ENCODE data around the gene NDUFA8. TPM values are rescaled to one million over a fixed set of nuclear protein-coding genes. Genes with fewer than 3 reads are reported as not detected.

Gene NDUFA8
- total and polyA plus RNA-seq, 9 donors: 43.7 to 71.1 (median 64.7) TPM

DNA sequence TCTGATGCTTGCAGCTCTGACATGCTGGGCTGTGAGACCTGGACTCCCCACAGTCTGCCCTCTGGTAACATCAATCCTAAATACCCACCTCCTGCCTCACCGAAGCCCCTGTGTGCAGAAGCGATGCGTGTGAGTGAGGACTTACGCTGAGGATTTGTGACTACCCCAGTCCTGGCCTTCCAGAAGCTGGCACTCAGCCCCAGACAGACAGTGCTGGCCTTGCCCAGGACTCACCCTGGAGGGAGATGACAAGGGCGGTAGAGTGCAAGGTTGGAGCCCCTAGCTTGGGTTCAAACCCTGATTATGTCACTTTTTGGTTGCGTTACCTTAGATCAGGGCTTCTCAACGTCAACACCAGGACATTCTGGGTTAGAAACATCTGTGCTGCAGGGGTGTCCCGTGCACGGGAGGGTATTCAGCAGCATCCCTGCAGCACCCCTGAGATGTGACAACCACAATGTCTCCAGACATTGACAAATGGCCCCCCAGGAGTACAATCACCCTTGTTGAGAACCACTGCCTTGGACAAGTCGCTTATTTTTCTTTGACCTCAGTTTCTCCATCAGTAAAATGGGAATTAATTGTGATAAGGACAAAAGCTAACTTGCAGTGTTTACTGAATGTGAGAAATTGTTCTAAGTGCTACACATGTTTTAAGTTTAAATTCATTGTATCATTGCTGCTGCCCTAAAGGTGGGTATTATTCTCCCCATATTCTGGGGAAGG is 43.0 kb downstream of the NDUFA8 start:
- DNase-seq: no peak
- 67% methylated on average over 8 of the region's 10 CpGs for WGBS (ENCODE audit: insufficient coverage)
- Histone ChIP-seq H3K27me3 (ENCODE audit: control insufficient read depth, insufficient read depth, low read length) (no peaks in the 10 kb centered on the region), H3K9me3 (replicated peaks; ENCODE audit: control insufficient read depth, low read depth, low read length) (no peaks in the 10 kb centered on the region), H3K4me1 (ENCODE audit: control insufficient read depth, insufficient read depth, low read length) (peaks cover 38% of the 10 kb centered on the region), H3K27ac (ENCODE audit: low read length) (no peak overlapping the region), H3K4me3 (ENCODE audit: low read length) (no peak overlapping the region), H3K36me3 (ENCODE audit: control insufficient read depth, insufficient read depth, low read length) (no peaks in the 10 kb centered on the region)

DNA sequence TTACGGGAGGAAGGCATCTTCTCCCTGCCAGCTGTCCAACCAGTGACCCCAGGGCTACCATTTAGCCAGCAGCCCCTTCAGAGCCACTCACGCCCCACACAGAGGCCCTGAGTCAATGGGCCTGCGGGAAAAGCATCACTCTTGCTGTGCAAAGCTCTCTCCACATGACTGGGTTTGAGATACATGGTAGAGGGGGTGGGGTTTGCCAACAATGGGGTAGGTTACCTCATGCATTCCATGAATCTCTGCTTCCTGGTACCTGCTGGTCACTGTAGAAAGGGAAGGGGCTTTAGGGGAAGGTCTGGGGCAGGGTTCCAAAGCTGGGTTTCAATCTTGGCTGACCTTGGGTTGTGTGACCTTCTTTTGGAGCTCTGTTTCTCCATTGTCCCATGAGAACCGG is 43.5 kb downstream of the NDUFA8 start:
- Histone ChIP-seq H3K4me3 (ENCODE audit: low read length) (no peak overlapping the region), H3K27ac (ENCODE audit: low read length) (no peak overlapping the region), H3K27me3 (ENCODE audit: control insufficient read depth, insufficient read depth, low read length) (no peaks in the 10 kb centered on the region), H3K9me3 (replicated peaks; ENCODE audit: control insufficient read depth, low read depth, low read length) (no peaks in the 10 kb centered on the region), H3K4me1 (ENCODE audit: control insufficient read depth, insufficient read depth, low read length) (peaks cover 36% of the 10 kb centered on the region), H3K36me3 (ENCODE audit: control insufficient read depth, insufficient read depth, low read length) (no peaks in the 10 kb centered on the region)
- DNase-seq: no peak
- WGBS (ENCODE audit: insufficient coverage): 63% methylated on average over 3 of the region's 4 CpGs

DNA sequence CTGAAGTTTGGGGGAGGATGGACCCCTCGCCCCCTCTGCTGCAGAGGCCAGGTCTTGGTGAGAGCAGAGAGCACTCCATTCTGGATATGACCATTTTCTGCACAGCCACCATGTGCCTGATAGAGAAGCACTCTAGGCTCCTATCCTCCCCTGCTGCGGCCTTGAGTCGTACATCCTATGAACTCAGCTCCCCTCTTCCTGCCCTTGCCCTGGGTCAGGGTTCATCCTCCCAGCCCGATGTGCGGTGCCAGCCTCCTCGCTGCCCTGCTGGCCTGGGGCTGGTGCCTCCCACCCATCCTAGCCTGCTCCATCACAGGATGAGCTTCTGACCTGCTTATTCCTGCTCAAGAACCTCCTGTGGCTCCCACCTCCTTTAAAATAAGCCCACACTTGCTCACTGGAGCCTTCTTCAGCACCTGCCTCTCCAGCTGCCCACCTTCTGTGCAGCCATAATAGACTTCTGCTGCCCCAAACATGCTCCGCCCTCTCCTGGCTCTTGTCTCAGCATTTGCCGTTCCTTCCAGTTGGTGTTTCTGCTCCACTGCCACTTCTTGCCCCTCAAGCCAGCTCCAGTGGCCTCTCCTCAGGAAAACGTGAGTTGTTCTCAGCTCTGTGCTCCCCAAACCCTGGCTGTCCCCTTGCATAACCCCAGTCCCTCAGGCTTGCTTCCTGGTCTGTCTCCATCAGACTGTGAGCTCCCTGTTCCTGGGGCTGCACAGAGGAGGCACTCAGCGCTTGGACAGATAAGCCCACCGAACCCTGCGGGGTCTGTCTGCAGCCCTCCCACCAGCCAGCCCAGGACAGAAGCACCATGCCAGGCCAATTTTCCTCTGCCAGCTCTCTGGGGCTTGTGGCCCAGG is 44.2 kb downstream of the NDUFA8 start:
- 55% methylated on average over 11 of the region's 12 CpGs for WGBS (ENCODE audit: insufficient coverage)
- Histone ChIP-seq H3K27me3 (ENCODE audit: control insufficient read depth, insufficient read depth, low read length) (no peaks in the 10 kb centered on the region), H3K36me3 (ENCODE audit: control insufficient read depth, insufficient read depth, low read length) (no peaks in the 10 kb centered on the region), H3K9me3 (replicated peaks; ENCODE audit: control insufficient read depth, low read depth, low read length) (no peaks in the 10 kb centered on the region), H3K4me3 (ENCODE audit: low read length) (no peak overlapping the region), H3K4me1 (ENCODE audit: control insufficient read depth, insufficient read depth, low read length) (peaks cover 30% of the 10 kb centered on the region), H3K27ac (ENCODE audit: low read length) (no peak overlapping the region)
- DNase-seq: no peak

DNA sequence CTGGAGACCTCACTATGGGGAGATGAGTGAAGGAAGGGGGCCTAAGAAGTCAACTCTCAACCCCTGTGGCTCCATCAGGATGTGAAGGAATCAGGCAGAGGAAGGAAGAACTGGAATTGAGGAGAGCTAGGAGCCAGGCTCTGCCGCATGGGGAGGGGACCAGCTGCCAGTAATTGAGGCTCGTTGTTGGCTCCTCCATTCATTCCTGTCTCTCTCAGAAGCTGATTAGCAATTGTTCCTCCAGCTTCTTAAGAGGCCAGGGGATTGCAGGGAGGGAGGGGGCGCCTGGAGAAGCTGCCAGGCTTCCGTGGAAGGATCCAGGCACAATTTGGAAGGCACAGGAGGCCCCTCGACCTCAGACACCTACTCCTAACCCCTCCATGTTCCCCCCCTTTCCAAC is 46.0 kb downstream of the NDUFA8 start:
- Histone ChIP-seq H3K27me3 (ENCODE audit: control insufficient read depth, insufficient read depth, low read length) (no peaks in the 10 kb centered on the region), H3K9me3 (replicated peaks; ENCODE audit: control insufficient read depth, low read depth, low read length) (no peaks in the 10 kb centered on the region), H3K4me1 (ENCODE audit: control insufficient read depth, insufficient read depth, low read length) (peaks cover 22% of the 10 kb centered on the region), H3K4me3 (ENCODE audit: low read length) (no peak overlapping the region), H3K27ac (ENCODE audit: low read length) (no peak overlapping the region), H3K36me3 (ENCODE audit: control insufficient read depth, insufficient read depth, low read length) (no peaks in the 10 kb centered on the region)
- no CpG with 5 or more reads among the region's 5 CpGs for WGBS (ENCODE audit: insufficient coverage)
- DNase-seq: no peak

DNA sequence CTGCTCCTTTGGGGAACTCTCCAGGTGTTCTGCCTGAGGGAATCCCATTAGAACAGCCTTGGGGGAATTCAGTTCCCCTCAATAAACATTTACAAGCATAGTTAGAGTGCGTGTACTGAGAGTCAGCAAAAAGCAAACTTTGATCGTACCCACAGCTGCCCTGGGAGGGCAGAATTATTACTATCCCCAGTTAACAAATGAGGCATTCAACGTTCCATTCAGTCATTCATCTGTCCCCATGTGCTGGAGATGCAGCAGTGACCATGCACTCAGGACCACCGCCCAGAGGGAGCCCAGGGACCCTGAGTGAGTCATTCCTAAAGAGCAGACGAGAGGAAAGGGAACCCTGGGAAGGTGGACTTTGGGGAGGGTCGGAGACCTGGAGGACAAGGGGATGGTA is 47.3 kb downstream of the NDUFA8 start:
- no peak for DNase-seq
- Histone ChIP-seq H3K4me3 (ENCODE audit: low read length) (no peak overlapping the region), H3K27ac (ENCODE audit: low read length) (no peak overlapping the region), H3K9me3 (replicated peaks; ENCODE audit: control insufficient read depth, low read depth, low read length) (no peaks in the 10 kb centered on the region), H3K27me3 (ENCODE audit: control insufficient read depth, insufficient read depth, low read length) (no peaks in the 10 kb centered on the region), H3K4me1 (ENCODE audit: control insufficient read depth, insufficient read depth, low read length) (peaks cover 30% of the 10 kb centered on the region), H3K36me3 (ENCODE audit: control insufficient read depth, insufficient read depth, low read length) (no peaks in the 10 kb centered on the region)
- WGBS (ENCODE audit: insufficient coverage): 75% methylated on average over 5 of the region's 6 CpGs

DNA sequence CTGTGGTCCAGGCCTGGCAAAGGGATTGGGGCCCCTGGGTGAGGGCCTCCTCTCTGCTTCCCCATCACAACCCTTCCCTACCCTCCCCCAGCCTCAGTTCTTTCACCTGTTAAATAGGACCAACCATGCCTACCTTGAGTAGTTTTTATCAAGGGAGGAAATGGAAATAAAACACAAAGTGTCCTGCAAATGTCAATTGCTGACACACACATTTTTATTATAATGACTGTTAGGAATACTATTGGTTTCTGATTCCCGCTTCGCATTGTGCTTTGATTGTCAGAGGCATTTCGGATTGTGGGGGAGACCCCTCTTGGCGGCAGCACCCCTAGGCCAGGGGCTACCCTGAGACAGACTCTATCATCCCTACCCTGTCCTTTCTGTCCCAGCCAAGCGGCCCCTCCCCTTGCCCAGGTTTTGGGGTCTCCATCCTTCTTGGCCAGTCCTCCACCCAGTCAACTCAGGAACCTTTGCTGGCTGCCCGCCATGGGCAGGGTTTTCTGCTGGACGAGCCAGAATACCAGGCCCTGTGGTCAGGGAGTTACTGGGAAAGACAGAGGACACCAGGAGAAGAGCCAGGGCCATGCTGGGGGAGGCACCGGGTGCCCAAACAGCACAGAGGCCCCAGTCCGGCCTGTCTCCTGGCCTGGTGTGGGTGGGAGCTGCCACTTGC is 48.0 kb downstream of the NDUFA8 start:
- Histone ChIP-seq H3K27me3 (ENCODE audit: control insufficient read depth, insufficient read depth, low read length) (no peaks in the 10 kb centered on the region), H3K36me3 (ENCODE audit: control insufficient read depth, insufficient read depth, low read length) (no peaks in the 10 kb centered on the region), H3K4me1 (ENCODE audit: control insufficient read depth, insufficient read depth, low read length) (peaks cover 33% of the 10 kb centered on the region), H3K4me3 (ENCODE audit: low read length) (no peak overlapping the region), H3K9me3 (replicated peaks; ENCODE audit: control insufficient read depth, low read depth, low read length) (no peaks in the 10 kb centered on the region), H3K27ac (ENCODE audit: low read length) (no peak overlapping the region)
- no peak for DNase-seq
- WGBS (ENCODE audit: insufficient coverage): 70% methylated on average over 7 of the region's 9 CpGs

DNA sequence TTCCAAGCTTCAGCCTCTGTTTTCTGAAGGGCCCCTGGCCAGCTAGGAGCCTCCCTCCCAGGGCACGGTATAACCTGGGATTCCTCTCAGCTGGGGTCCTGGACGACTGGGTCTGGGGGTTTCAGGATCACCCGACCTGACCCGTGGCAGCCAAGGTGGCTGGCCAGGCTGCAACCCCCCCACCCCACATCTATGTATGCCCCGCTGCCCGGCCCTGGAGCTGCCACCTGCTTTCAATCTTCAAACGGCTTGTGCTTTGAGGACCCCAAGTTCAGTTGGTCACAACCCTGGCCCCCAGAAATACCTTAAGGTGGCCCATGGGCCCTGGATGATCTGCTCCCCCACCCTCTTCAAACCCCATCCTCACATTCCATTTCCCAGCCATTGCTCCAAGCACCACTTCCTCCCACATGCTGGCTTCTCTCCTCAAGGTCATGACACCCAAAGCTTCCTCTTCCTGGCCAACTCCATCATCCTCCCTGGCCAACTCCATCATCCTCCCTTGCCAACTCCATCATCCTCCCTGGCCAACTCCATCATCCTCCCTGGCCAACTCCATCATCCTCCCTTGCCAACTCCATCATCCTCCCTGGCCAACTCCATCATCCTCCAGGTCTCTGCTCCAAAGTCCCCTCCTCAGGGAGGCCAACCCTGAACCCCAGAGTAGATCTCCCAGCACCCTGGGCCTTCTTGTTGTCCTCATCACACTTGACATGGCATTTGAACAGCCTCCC is 49.3 kb downstream of the NDUFA8 start:
- H3K27me3 ChIP-seq (ENCODE audit: control insufficient read depth, insufficient read depth, low read length): no peaks in the 10 kb centered on the region
- DNase-seq: no peak
- H3K4me3 ChIP-seq (ENCODE audit: low read length): no peak overlapping the region
- 80% methylated on average over 5 of the region's 7 CpGs for WGBS (ENCODE audit: insufficient coverage)
- no peaks in the 10 kb centered on the region for H3K36me3 ChIP-seq (ENCODE audit: control insufficient read depth, insufficient read depth, low read length)
- peaks cover 28% of the 10 kb centered on the region for H3K4me1 ChIP-seq (ENCODE audit: control insufficient read depth, insufficient read depth, low read length)
- H3K27ac ChIP-seq (ENCODE audit: low read length): no peak overlapping the region
- no peaks in the 10 kb centered on the region for H3K9me3 ChIP-seq (replicated peaks; ENCODE audit: control insufficient read depth, low read depth, low read length)

DNA sequence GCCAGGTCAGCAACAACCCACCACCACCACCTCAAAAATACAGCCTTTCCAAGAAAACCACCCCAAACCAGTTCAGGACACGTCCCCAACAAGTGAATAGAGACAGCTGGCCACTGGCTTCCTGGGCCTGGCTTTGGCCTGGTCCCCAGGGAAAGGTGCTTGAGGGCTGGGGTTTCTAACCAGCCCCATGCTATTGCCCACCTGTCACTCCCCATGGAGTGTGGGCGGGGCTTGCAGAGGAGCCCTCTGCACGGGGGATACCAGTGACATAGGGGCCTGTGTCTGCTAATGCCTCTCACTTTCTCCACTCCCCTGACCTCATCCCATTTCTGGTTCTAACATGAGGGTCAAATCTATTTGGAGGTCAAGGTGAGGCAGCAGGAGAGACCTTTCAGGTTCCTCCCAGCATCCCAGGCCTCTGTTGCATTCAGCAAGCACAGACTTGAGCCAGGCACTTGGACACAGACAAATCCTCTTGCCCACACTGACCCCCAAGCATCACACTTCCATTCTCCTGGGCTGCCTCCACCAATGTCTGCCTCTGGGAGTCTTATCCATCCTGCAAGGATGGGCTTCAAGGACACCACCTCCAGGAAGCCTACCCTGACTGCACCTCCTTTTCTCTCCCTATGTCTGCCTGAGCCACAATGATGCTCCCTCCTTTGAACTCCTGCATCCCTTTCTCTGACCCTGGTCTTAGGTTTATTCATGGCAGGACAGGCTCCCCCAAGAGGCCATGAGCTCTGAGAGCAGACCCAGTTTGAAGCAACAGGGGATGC is 50.4 kb downstream of the NDUFA8 start:
- WGBS (ENCODE audit: insufficient coverage): 100% methylated on average over 1 of the region's 3 CpGs
- Histone ChIP-seq H3K36me3 (ENCODE audit: control insufficient read depth, insufficient read depth, low read length) (no peaks in the 10 kb centered on the region), H3K27ac (ENCODE audit: low read length) (no peak overlapping the region), H3K27me3 (ENCODE audit: control insufficient read depth, insufficient read depth, low read length) (no peaks in the 10 kb centered on the region), H3K4me3 (ENCODE audit: low read length) (no peak overlapping the region), H3K9me3 (replicated peaks; ENCODE audit: control insufficient read depth, low read depth, low read length) (no peaks in the 10 kb centered on the region), H3K4me1 (ENCODE audit: control insufficient read depth, insufficient read depth, low read length) (peaks cover 28% of the 10 kb centered on the region)
- no peak for DNase-seq

DNA sequence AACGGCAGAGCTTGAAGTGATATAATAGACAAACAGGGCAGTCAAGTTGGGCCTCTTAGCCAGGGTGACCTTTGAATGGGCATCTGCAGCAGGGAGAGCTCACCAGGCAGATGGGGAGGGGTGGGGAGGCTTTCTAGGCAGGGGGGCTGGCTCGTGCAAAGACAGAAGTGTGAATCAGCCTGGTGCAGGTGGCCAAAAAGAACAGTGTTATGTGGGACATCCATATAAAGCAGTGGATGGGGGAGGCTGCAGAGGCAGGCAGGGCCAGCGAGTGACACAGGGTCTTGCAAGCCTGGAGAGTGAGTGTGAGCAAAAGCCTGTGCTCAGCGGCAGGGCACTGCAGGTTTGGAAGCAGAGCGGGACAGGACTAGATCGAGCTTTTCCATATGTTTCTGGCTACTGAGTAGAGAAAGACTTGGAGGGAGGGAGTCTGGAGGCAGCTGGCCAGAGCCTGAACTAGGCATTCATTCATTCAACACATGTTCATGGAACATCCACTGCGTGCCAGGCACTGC is 52.2 kb downstream of the NDUFA8 start:
- 39% methylated on average over 5 of the region's 7 CpGs for WGBS (ENCODE audit: insufficient coverage)
- Histone ChIP-seq H3K27me3 (ENCODE audit: control insufficient read depth, insufficient read depth, low read length) (no peaks in the 10 kb centered on the region), H3K27ac (ENCODE audit: low read length) (no peak overlapping the region), H3K9me3 (replicated peaks; ENCODE audit: control insufficient read depth, low read depth, low read length) (peaks cover 5% of the 10 kb centered on the region), H3K36me3 (ENCODE audit: control insufficient read depth, insufficient read depth, low read length) (no peaks in the 10 kb centered on the region), H3K4me3 (ENCODE audit: low read length) (no peak overlapping the region), H3K4me1 (ENCODE audit: control insufficient read depth, insufficient read depth, low read length) (peaks cover 24% of the 10 kb centered on the region)
- peak; percentile 46 for DNase-seq

Data from muscle of leg (tissue), 11 donors.